OCI-LY7 (cell line): ENCODE data around the gene PCYT1A. TPM values are rescaled to one million over a fixed set of nuclear protein-coding genes. Genes with fewer than 3 reads are reported as not detected.

Source experiments
- BruUV-seq: library from RNA; stranded (reverse); fragments of 400-500 nt; replicated peaks from 2 replicates; lab custom pipeline; 2021; lab: Mats Ljungman, UMichigan
- CTCF ChIA-PET: fragments of 300-600 bp; sonication (Branson Sonifier 250); formaldehyde crosslinking; loops from one replicate; lab custom pipeline; 2022; ENCODE audit warnings: antibody characterized with exemption; ENCODE audit not compliant: unreplicated experiment; lab: Charles Lee
- POLR2A ChIA-PET: fragments of 300-600 bp; sonication (Branson Sonifier 250); formaldehyde crosslinking; loops from one replicate; lab custom pipeline; 2022; ENCODE audit warnings: antibody characterized with exemption; lab: Charles Lee
- DNase-seq: peaks from one replicate; pipeline ENCODE4 v3.0.0-alpha.2; 2015; ENCODE audit warnings: low spot score
- H2AFZ ChIP-seq: fragments of 200-600 bp; sonication (generic), shearing (Covaris generic); 2 replicates; pipeline ENCODE4 v1.6.1; 2014; ENCODE audit warnings: mild to moderate bottlenecking, antibody characterized with exemption, low read length, moderate library complexity
- H3K27ac ChIP-seq: fragments of 200-600 bp; sonication (generic); 2 replicates; pipeline ENCODE4 v1.5.1; 2014; ENCODE audit warnings: mixed run types, low read depth, mild to moderate bottlenecking, moderate library complexity, low read length, inconsistent platforms; ENCODE audit not compliant: poor library complexity, severe bottlenecking
- H3K36me3 ChIP-seq: fragments of 200-600 bp; sonication (generic); 2 replicates; pipeline ENCODE4 v1.6.1; 2014; ENCODE audit warnings: mild to moderate bottlenecking, antibody characterized with exemption, low read length, moderate library complexity, mixed read lengths; ENCODE audit not compliant: insufficient read depth
- H3K4me1 ChIP-seq: fragments of 200-600 bp; sonication (generic); 2 replicates; pipeline ENCODE4 v1.5.1; 2014; ENCODE audit warnings: mild to moderate bottlenecking, low read length; ENCODE audit not compliant: insufficient read depth, poor library complexity, severe bottlenecking
- H3K4me2 ChIP-seq: fragments of 200-600 bp; sonication (generic); 2 replicates; pipeline ENCODE4 v1.6.1; 2014; ENCODE audit warnings: mild to moderate bottlenecking, low read length
- H3K4me3 ChIP-seq: fragments of 200-600 bp; sonication (generic); 2 replicates; pipeline ENCODE4 v1.5.1; 2014; ENCODE audit warnings: mild to moderate bottlenecking, low read depth, low read length; ENCODE audit not compliant: poor library complexity, severe bottlenecking
- H3K79me2 ChIP-seq: fragments of 200-600 bp; sonication (generic); 2 replicates; pipeline ENCODE4 v1.6.1; 2016; ENCODE audit warnings: low read depth, mild to moderate bottlenecking, low read length, moderate library complexity, mixed read lengths; ENCODE audit not compliant: insufficient read depth
- H3K9me2 ChIP-seq: fragments of 200-600 bp; sonication (generic); 2 replicates; pipeline ENCODE4 v1.6.1; 2016; ENCODE audit warnings: mild to moderate bottlenecking, low read length, mixed read lengths; ENCODE audit not compliant: insufficient read depth
- H3K9me3 ChIP-seq: fragments of 200-600 bp; sonication (generic); 2 replicates; pipeline ENCODE4 v1.6.1; 2014; ENCODE audit warnings: mild to moderate bottlenecking, mixed run types, low read length, mixed read lengths
- H4K20me1 ChIP-seq: fragments of 200-600 bp; sonication (generic); 2 replicates; pipeline ENCODE4 v1.6.1; 2014; ENCODE audit warnings: mild to moderate bottlenecking, antibody characterized with exemption, low read length, moderate library complexity, mixed read lengths; ENCODE audit not compliant: insufficient read depth
- CTCF ChIP-seq: fragments of 200-600 bp; sonication (generic); conservative IDR thresholded peaks from 2 replicates; pipeline ENCODE4 v1.5.1; 2014; ENCODE audit warnings: mild to moderate bottlenecking, antibody characterized with exemption, low read length, moderate library complexity, mixed read lengths
- EZH2phosphoT487 ChIP-seq: fragments of 200-600 bp; sonication (generic); IDR thresholded peaks from 2 replicates; pipeline ENCODE4 v1.6.1; 2018; ENCODE audit warnings: low read depth, borderline replicate concordance, mild to moderate bottlenecking, mixed run types, antibody characterized with exemption, low read length, moderate library complexity, mixed read lengths
- intact Hi-C: fragments of 100-400 bp; cut with micrococcal nuclease; formaldehyde crosslinking; loops from one replicate; pipeline ENCODE4 v1.10.0; 2022; ENCODE audit not compliant: unreplicated experiment
- total RNA-seq, 2 experiments: library from RNA; depleted of rRNA in 1 of 2; stranded (reverse); fragments of >200 nt in 1 of 2; shearing (Covaris generic) in 1 of 2; gene quantifications; 2 replicates each; pipeline ENCODE4 v1.2.3, GENCODE V29; 2014 to 2022

PCYT1A gene
- total RNA-seq, 2 experiments from 2014 or later = 21.6 to 27.1 TPM

- ChIA-PET CTCF (no interaction called here), POLR2A (no interaction called here)
- Histone ChIP-seq H2AFZ (no peak overlapping the region), H3K36me3 (no peaks in the 10 kb centered on the region), H4K20me1 (no peaks in the 10 kb centered on the region), H3K9me2 (no peaks in the 10 kb centered on the region), H3K79me2 (no peaks in the 10 kb centered on the region), H3K27ac (no peak overlapping the region), H3K4me3 (no peak overlapping the region), H3K9me3 (no peaks in the 10 kb centered on the region), H3K4me1 (peaks cover 10% of the 10 kb centered on the region), H3K4me2 (no peak overlapping the region)
- BruUV-seq = no TSS peak
- intact Hi-C loops = no loop called here
- DNase-seq = no peak
- TF ChIP-seq EZH2phosphoT487 (no peak), CTCF (no peak)
These were observed 72.0 kb downstream of the PCYT1A start for GRCh38 chr3:196215493-196216020.

- intact Hi-C loops = no loop called here
- POLR2A ChIA-PET = no interaction called here
- Histone ChIP-seq H3K36me3 (no peaks in the 10 kb centered on the region), H4K20me1 (no peaks in the 10 kb centered on the region), H3K4me2 (no peak overlapping the region), H3K9me2 (no peaks in the 10 kb centered on the region), H3K4me1 (peaks cover 10% of the 10 kb centered on the region), H3K9me3 (no peaks in the 10 kb centered on the region), H3K79me2 (no peaks in the 10 kb centered on the region), H3K4me3 (no peak overlapping the region), H2AFZ (no peak overlapping the region), H3K27ac (no peak overlapping the region)
- CTCF ChIA-PET = no interaction called here
- BruUV-seq = no TSS peak
- TF ChIP-seq EZH2phosphoT487 (no peak), CTCF (no peak)
- no peak for DNase-seq
These were observed 72.6 kb downstream of the PCYT1A start for GRCh38 chr3:196214783-196215441.
